ENCODE data around the gene ITPR1.

DNA sequence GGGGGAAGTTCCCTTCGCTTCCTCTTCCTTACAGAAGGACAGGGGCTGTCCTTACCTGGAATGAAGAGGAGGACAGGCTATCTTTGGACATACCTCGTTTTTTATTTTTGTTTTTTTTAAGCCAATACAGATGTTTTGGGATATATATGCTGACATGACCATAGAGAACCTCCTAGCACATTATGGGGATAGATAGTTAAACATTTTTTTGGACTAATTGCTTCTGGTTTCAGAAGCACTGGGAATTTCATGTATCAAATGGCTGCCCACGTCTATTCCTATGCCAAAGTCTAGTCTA, 247.9 kb downstream of the ITPR1 start:
- TF ChIP-seq, protein P1, sequence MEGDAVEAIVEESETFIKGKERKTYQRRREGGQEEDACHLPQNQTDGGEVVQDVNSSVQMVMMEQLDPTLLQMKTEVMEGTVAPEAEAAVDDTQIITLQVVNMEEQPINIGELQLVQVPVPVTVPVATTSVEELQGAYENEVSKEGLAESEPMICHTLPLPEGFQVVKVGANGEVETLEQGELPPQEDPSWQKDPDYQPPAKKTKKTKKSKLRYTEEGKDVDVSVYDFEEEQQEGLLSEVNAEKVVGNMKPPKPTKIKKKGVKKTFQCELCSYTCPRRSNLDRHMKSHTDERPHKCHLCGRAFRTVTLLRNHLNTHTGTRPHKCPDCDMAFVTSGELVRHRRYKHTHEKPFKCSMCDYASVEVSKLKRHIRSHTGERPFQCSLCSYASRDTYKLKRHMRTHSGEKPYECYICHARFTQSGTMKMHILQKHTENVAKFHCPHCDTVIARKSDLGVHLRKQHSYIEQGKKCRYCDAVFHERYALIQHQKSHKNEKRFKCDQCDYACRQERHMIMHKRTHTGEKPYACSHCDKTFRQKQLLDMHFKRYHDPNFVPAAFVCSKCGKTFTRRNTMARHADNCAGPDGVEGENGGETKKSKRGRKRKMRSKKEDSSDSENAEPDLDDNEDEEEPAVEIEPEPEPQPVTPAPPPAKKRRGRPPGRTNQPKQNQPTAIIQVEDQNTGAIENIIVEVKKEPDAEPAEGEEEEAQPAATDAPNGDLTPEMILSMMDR (IDR thresholded peaks at IDR 0.05), result no peak
- TF ChIP-seq POLR2A (IDR thresholded peaks at IDR 0.05) (no peak), EP300 (IDR thresholded peaks at IDR 0.05) (no peak)
